Nephron (organoid): ENCODE measurements around the gene MICAL3.

Experiments
- H3K27ac Mint-ChIP-seq, 3 experiments: 2 replicates each; pipeline ENCODE4 v1.8.0; 2020; ENCODE audit warnings: mixed read lengths in 3 of 3, mild to moderate bottlenecking in 2 of 3, moderate library complexity in 1 of 3
- H3K27me3 Mint-ChIP-seq: 2 replicates; pipeline ENCODE4 v1.8.0; 2021; ENCODE audit warnings: low read depth, mild to moderate bottlenecking, moderate library complexity, mixed read lengths
- H3K36me3 Mint-ChIP-seq: 2 replicates; pipeline ENCODE4 v1.8.0; 2020; ENCODE audit warnings: low read depth, mixed read lengths
- H3K4me1 Mint-ChIP-seq: 2 replicates; pipeline ENCODE4 v1.8.0; 2020; ENCODE audit warnings: mixed read lengths
- H3K4me3 Mint-ChIP-seq, 3 experiments: 2 replicates each; pipeline ENCODE4 v1.8.0; 2020; ENCODE audit warnings: mild to moderate bottlenecking in 3 of 3, mixed read lengths in 3 of 3, moderate library complexity in 2 of 3
- H3K9me3 Mint-ChIP-seq: 2 replicates; pipeline ENCODE4 v1.8.0; 2020; ENCODE audit warnings: mixed read lengths
- CTCF ChIP-seq, 3 experiments: fragments of 200-600 bp; sonication (generic); IDR thresholded peaks; one replicate each; pipeline ENCODE4 v1.5.0; 2021; ENCODE audit warnings: antibody characterized with exemption in 3 of 3; ENCODE audit not compliant: unreplicated experiment in 3 of 3

MICAL3 gene

DNA sequence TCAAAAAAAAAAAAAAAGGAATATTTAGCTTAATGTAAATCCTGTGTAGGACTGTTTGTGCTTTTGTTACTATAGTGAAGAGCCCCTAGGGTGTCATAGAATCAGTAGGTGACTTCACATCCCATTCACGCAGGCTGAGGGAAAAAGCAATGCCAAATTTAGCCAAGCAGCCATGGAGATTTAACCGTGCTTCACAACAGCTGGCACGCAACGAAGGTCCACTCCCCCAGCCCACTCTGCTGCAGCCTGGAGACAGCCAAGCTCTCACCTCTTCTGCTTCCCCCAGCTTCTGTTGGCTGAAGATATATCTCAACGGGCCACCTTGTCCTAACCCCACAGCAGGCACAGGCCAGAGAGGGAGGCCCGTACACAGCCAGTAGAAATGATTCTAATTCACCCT, 171.3 kb downstream of the MICAL3 start:
- peak overlapping the region in 1 of 3 experiments; percentile 38 for H3K27ac Mint-ChIP-seq
- TF ChIP-seq CTCF (IDR thresholded peaks at IDR 0.05; ENCODE audit: unreplicated experiment in 3 of 3): no peak
- H3K27me3 Mint-ChIP-seq: peaks cover 3% of the 10 kb centered on the region
- H3K4me3 Mint-ChIP-seq: no peak overlapping the region
- H3K36me3 Mint-ChIP-seq: peaks cover 5% of the 10 kb centered on the region
- no peaks in the 10 kb centered on the region for H3K9me3 Mint-ChIP-seq
- H3K4me1 Mint-ChIP-seq: peaks cover 44% of the 10 kb centered on the region

- no peak for TF ChIP-seq CTCF (IDR thresholded peaks at IDR 0.05; ENCODE audit: unreplicated experiment in 3 of 3)
- Mint-ChIP-seq H3K4me3 (no peak overlapping the region), H3K27ac (peak overlapping the region in 2 of 3 experiments; percentile 24 to 45), H3K27me3 (peaks cover 3% of the 10 kb centered on the region), H3K9me3 (no peaks in the 10 kb centered on the region), H3K4me1 (peaks cover 43% of the 10 kb centered on the region), H3K36me3 (no peaks in the 10 kb centered on the region)
Observed at GRCh38 chr22:17851759-17852158, 172.6 kb downstream of the MICAL3 start.

- H3K9me3 Mint-ChIP-seq: no peaks in the 10 kb centered on the region
- H3K27ac Mint-ChIP-seq: peak overlapping the region in 2 of 3 experiments; percentile 18 to 85
- TF ChIP-seq CTCF (IDR thresholded peaks at IDR 0.05; ENCODE audit: unreplicated experiment in 3 of 3): no peak
- H3K36me3 Mint-ChIP-seq: no peaks in the 10 kb centered on the region
- H3K4me1 Mint-ChIP-seq: peaks cover 36% of the 10 kb centered on the region
- peaks cover 3% of the 10 kb centered on the region for H3K27me3 Mint-ChIP-seq
- no peak overlapping the region for H3K4me3 Mint-ChIP-seq
Observed at GRCh38 chr22:17847360-17848078, 176.8 kb downstream of the MICAL3 start.

- no peak for TF ChIP-seq CTCF (IDR thresholded peaks at IDR 0.05; ENCODE audit: unreplicated experiment in 3 of 3)
- peaks cover 28% of the 10 kb centered on the region for H3K4me1 Mint-ChIP-seq
- H3K36me3 Mint-ChIP-seq: no peaks in the 10 kb centered on the region
- H3K27ac Mint-ChIP-seq: peak overlapping the region in 1 of 3 experiments; percentile 85
- peaks cover 3% of the 10 kb centered on the region for H3K27me3 Mint-ChIP-seq
- no peaks in the 10 kb centered on the region for H3K9me3 Mint-ChIP-seq
- peak overlapping the region in 1 of 3 experiments; percentile 22 for H3K4me3 Mint-ChIP-seq
Observed at GRCh38 chr22:17846326-17846992, 177.9 kb downstream of the MICAL3 start.

DNA sequence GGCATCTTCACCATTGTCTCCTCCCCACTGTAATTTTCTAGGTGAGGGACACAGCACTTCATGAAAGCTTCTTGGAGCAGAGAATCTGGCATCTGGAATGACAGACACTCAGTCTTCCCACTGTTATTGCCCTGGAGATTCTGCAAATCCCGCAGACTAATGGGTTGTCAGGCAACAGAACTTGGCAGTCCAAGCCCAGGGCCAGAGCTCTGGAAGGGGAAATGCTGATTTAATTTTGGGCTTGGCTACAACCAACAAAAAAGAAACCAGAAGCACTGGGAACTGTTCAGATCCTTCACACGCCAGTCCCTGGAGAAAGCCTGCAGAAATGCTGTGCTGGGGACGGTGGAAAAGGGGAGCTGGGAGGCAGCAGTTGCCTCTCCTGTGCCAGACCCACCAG, 178.6 kb downstream of the MICAL3 start:
- Mint-ChIP-seq H3K27me3 (peaks cover 3% of the 10 kb centered on the region), H3K27ac (peak overlapping the region in 2 of 3 experiments; percentile 35 to 85), H3K36me3 (peaks cover 3% of the 10 kb centered on the region), H3K9me3 (no peaks in the 10 kb centered on the region), H3K4me3 (no peak overlapping the region), H3K4me1 (peaks cover 26% of the 10 kb centered on the region)
- TF ChIP-seq CTCF (IDR thresholded peaks at IDR 0.05; ENCODE audit: unreplicated experiment in 3 of 3): no peak
